Measurements from ENCODE around the gene ADK. TPM values are rescaled to one million over a fixed set of nuclear protein-coding genes. Genes with fewer than 3 reads are reported as not detected.

The ADK gene
- total RNA-seq, 1 donor from 2014 or later: 62.0 TPM

GRCh38 chr10:74529205-74529604, 378.2 kb downstream of the ADK start:
- no peaks in the 10 kb centered on the region for H3K9me3 Mint-ChIP-seq (ENCODE audit: unreplicated experiment)
- DNase-seq (ENCODE audit: low read depth) (no peak), FAIRE-seq (no peak)
- Histone ChIP-seq H3K36me3 (ENCODE audit: insufficient read depth, low read length) (no peaks in the 10 kb centered on the region), H4K20me1 (ENCODE audit: insufficient read depth, low read length) (no peaks in the 10 kb centered on the region), H3K27ac (ENCODE audit: low read depth, low read length) (no peak overlapping the region), H3K9ac (ENCODE audit: low read length) (no peak overlapping the region), H3K4me3 (ENCODE audit: insufficient read depth, low read depth, low read length) (no peak overlapping the region), H3K9me3 (ENCODE audit: insufficient read depth, low read depth, low read length) (no peaks in the 10 kb centered on the region), H3K79me2 (ENCODE audit: insufficient read depth, low read length) (no peaks in the 10 kb centered on the region), H3K4me1 (ENCODE audit: insufficient read depth, low read length) (no peaks in the 10 kb centered on the region), H2AFZ (ENCODE audit: low read depth, low read length) (no peak overlapping the region), H3K27me3 (ENCODE audit: insufficient read depth, low read length) (no peaks in the 10 kb centered on the region), H3K4me2 (ENCODE audit: low read length) (no peak overlapping the region)
- H3K4me1 Mint-ChIP-seq (ENCODE audit: low read depth, unreplicated experiment): peaks cover 4% of the 10 kb centered on the region
- TF ChIP-seq EZH2 (IDR thresholded peaks at IDR 0.05; ENCODE audit: insufficient read depth, low read length): no peak
- TF ChIP-seq, protein P1, sequence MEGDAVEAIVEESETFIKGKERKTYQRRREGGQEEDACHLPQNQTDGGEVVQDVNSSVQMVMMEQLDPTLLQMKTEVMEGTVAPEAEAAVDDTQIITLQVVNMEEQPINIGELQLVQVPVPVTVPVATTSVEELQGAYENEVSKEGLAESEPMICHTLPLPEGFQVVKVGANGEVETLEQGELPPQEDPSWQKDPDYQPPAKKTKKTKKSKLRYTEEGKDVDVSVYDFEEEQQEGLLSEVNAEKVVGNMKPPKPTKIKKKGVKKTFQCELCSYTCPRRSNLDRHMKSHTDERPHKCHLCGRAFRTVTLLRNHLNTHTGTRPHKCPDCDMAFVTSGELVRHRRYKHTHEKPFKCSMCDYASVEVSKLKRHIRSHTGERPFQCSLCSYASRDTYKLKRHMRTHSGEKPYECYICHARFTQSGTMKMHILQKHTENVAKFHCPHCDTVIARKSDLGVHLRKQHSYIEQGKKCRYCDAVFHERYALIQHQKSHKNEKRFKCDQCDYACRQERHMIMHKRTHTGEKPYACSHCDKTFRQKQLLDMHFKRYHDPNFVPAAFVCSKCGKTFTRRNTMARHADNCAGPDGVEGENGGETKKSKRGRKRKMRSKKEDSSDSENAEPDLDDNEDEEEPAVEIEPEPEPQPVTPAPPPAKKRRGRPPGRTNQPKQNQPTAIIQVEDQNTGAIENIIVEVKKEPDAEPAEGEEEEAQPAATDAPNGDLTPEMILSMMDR (IDR thresholded peaks at IDR 0.05; ENCODE audit: insufficient read depth, low read depth, low read length): no peak
- H3K4me3 Mint-ChIP-seq (ENCODE audit: unreplicated experiment): no peak overlapping the region
- H3K36me3 Mint-ChIP-seq (ENCODE audit: low read depth, unreplicated experiment): peaks cover 7% of the 10 kb centered on the region
- no peak overlapping the region for H3K27ac Mint-ChIP-seq (ENCODE audit: unreplicated experiment)
- no peaks in the 10 kb centered on the region for H3K27me3 Mint-ChIP-seq (ENCODE audit: low read depth, unreplicated experiment)

GRCh38 chr10:74530981-74531380, 380.0 kb downstream of the ADK start:
- Mint-ChIP-seq H3K4me3 (ENCODE audit: unreplicated experiment) (no peak overlapping the region), H3K36me3 (ENCODE audit: low read depth, unreplicated experiment) (peaks cover 7% of the 10 kb centered on the region), H3K27ac (ENCODE audit: unreplicated experiment) (no peak overlapping the region), H3K27me3 (ENCODE audit: low read depth, unreplicated experiment) (no peaks in the 10 kb centered on the region), H3K9me3 (ENCODE audit: unreplicated experiment) (no peaks in the 10 kb centered on the region), H3K4me1 (ENCODE audit: low read depth, unreplicated experiment) (peaks cover 4% of the 10 kb centered on the region)
- Histone ChIP-seq H3K79me2 (ENCODE audit: insufficient read depth, low read length) (no peaks in the 10 kb centered on the region), H3K27ac (ENCODE audit: low read depth, low read length) (no peak overlapping the region), H4K20me1 (ENCODE audit: insufficient read depth, low read length) (no peaks in the 10 kb centered on the region), H3K4me2 (ENCODE audit: low read length) (no peak overlapping the region), H3K4me3 (ENCODE audit: insufficient read depth, low read depth, low read length) (no peak overlapping the region), H3K9me3 (ENCODE audit: insufficient read depth, low read depth, low read length) (no peaks in the 10 kb centered on the region), H3K27me3 (ENCODE audit: insufficient read depth, low read length) (no peaks in the 10 kb centered on the region), H3K36me3 (ENCODE audit: insufficient read depth, low read length) (no peaks in the 10 kb centered on the region), H3K9ac (ENCODE audit: low read length) (no peak overlapping the region), H2AFZ (ENCODE audit: low read depth, low read length) (no peak overlapping the region), H3K4me1 (ENCODE audit: insufficient read depth, low read length) (no peaks in the 10 kb centered on the region)
- DNase-seq (ENCODE audit: low read depth): peak; percentile 39
- TF ChIP-seq, protein P1 (IDR thresholded peaks at IDR 0.05; ENCODE audit: insufficient read depth, low read depth, low read length): no peak
- no peak for TF ChIP-seq EZH2 (IDR thresholded peaks at IDR 0.05; ENCODE audit: insufficient read depth, low read length)
- FAIRE-seq: peak; percentile 68

GRCh38 chr10:74539317-74539716, 388.3 kb downstream of the ADK start:
- no peaks in the 10 kb centered on the region for H3K27me3 ChIP-seq (ENCODE audit: insufficient read depth, low read length)
- DNase-seq (ENCODE audit: low read depth) (no peak), FAIRE-seq (no peak)
- Mint-ChIP-seq H3K4me3 (ENCODE audit: unreplicated experiment) (no peak overlapping the region), H3K27me3 (ENCODE audit: low read depth, unreplicated experiment) (no peaks in the 10 kb centered on the region), H3K27ac (ENCODE audit: unreplicated experiment) (no peak overlapping the region), H3K9me3 (ENCODE audit: unreplicated experiment) (no peaks in the 10 kb centered on the region), H3K4me1 (ENCODE audit: low read depth, unreplicated experiment) (peaks cover 5% of the 10 kb centered on the region), H3K36me3 (ENCODE audit: low read depth, unreplicated experiment) (peaks cover 1% of the 10 kb centered on the region)
- H3K4me1 ChIP-seq (ENCODE audit: insufficient read depth, low read length): no peaks in the 10 kb centered on the region
- no peaks in the 10 kb centered on the region for H3K79me2 ChIP-seq (ENCODE audit: insufficient read depth, low read length)
- no peak overlapping the region for H2AFZ ChIP-seq (ENCODE audit: low read depth, low read length)
- no peak overlapping the region for H3K4me3 ChIP-seq (ENCODE audit: insufficient read depth, low read depth, low read length)
- H3K27ac ChIP-seq (ENCODE audit: low read depth, low read length): no peak overlapping the region
- no peak overlapping the region for H3K4me2 ChIP-seq (ENCODE audit: low read length)
- no peaks in the 10 kb centered on the region for H3K9me3 ChIP-seq (ENCODE audit: insufficient read depth, low read depth, low read length)
- no peaks in the 10 kb centered on the region for H4K20me1 ChIP-seq (ENCODE audit: insufficient read depth, low read length)
- no peak for TF ChIP-seq EZH2 (IDR thresholded peaks at IDR 0.05; ENCODE audit: insufficient read depth, low read length)
- TF ChIP-seq, protein P1 (IDR thresholded peaks at IDR 0.05; ENCODE audit: insufficient read depth, low read depth, low read length): no peak
- no peaks in the 10 kb centered on the region for H3K36me3 ChIP-seq (ENCODE audit: insufficient read depth, low read length)
- no peak overlapping the region for H3K9ac ChIP-seq (ENCODE audit: low read length)
